GM12878 (cell line): ENCODE results near the gene RUVBL2.
"Not testable (repeated sequence)": the region's sequence is repeated elsewhere in the genome, so short reads cannot be mapped to it uniquely, and the experiment has no call there.

Experiments used
- ATF7 ChIP-seq: fragments of 450-650 bp; IDR thresholded peaks from 2 replicates; pipeline ENCODE4 v1.6.1; 2016; ENCODE audit warnings: low read depth, mild to moderate bottlenecking
- CHD1 ChIP-seq: IDR thresholded peaks from 2 replicates; pipeline ENCODE4 v1.6.1; 2012; ENCODE audit warnings: low read depth, low read length, improper control_type of control experiment
- CREB1 ChIP-seq: IDR thresholded peaks from 2 replicates; pipeline ENCODE4 v1.6.1; 2012; ENCODE audit warnings: low read depth, mild to moderate bottlenecking, inconsistent platforms
- CTCF ChIP-seq, 3 experiments: IDR thresholded peaks in 2 of 3; conservative IDR thresholded peaks in 1 of 3; 2 replicates each; pipeline ENCODE4 v1.5.1; 2011; ENCODE audit warnings: low read depth in 3 of 3, low read length in 3 of 3, mild to moderate bottlenecking in 3 of 3, control low read depth in 2 of 3, moderate library complexity in 2 of 3, inconsistent platforms in 1 of 3, mixed read lengths in 1 of 3; ENCODE audit not compliant: control insufficient read depth in 2 of 3, insufficient read depth in 1 of 3; ENCODE audit errors: extremely low read depth in 1 of 3
- EP300 ChIP-seq, 2 experiments: fragments of 150-350 bp in 1 of 2; IDR thresholded peaks; 2 replicates each; pipeline ENCODE4 v1.6.1; 2011 to 2012; ENCODE audit warnings: low read depth in 2 of 2, low read length in 2 of 2, borderline replicate concordance in 1 of 2, improper control_type of control experiment in 1 of 2, inconsistent platforms in 1 of 2; ENCODE audit not compliant: control insufficient read depth in 1 of 2
- EZH2 ChIP-seq: IDR thresholded peaks from 2 replicates; pipeline ENCODE4 v1.6.1; 2012; ENCODE audit warnings: low read depth, mild to moderate bottlenecking, control low read depth, inconsistent platforms, low read length, borderline replicate concordance; ENCODE audit not compliant: control insufficient read depth
- FOS ChIP-seq: IDR thresholded peaks from 3 replicates; pipeline ENCODE4 v1.6.1; 2011; ENCODE audit warnings: borderline replicate concordance; ENCODE audit not compliant: insufficient read length; ENCODE audit errors: extremely low read depth
- IKZF1 ChIP-seq: fragments of 450-650 bp; conservative IDR thresholded peaks from 2 replicates; pipeline ENCODE4 v1.6.1; 2017; ENCODE audit warnings: antibody characterized with exemption, mild to moderate bottlenecking
- NFIC ChIP-seq: IDR thresholded peaks from 2 replicates; pipeline ENCODE4 v1.6.1; 2012; ENCODE audit warnings: low read depth, mild to moderate bottlenecking, inconsistent platforms, low read length, moderate library complexity
- RAD21 ChIP-seq: IDR thresholded peaks from 2 replicates; pipeline ENCODE4 v1.6.1; 2011; ENCODE audit warnings: mild to moderate bottlenecking, low read depth, low read length, moderate library complexity; ENCODE audit not compliant: insufficient read depth
- REST ChIP-seq: IDR thresholded peaks from 2 replicates; pipeline ENCODE4 v1.6.1; 2012; ENCODE audit warnings: mild to moderate bottlenecking, low read depth, low read length
- SPI1 ChIP-seq: IDR thresholded peaks from 2 replicates; pipeline ENCODE4 v1.6.1; 2011; ENCODE audit warnings: low read depth, mild to moderate bottlenecking, low read length, moderate library complexity, borderline replicate concordance; ENCODE audit not compliant: insufficient read depth
- TAF1 ChIP-seq: IDR thresholded peaks from 2 replicates; pipeline ENCODE4 v1.6.1; 2011; ENCODE audit warnings: mild to moderate bottlenecking, low read depth, low read length, borderline replicate concordance

GRCh38 chr19:49031642-49032301, 38.1 kb downstream of the RUVBL2 start, which contains the start of gene CGB2:
- TF ChIP-seq REST; IKZF1; EP300 (IDR thresholded peaks at IDR 0.05; ENCODE audit: borderline replicate concordance in 1 of 2, control insufficient read depth in 1 of 2, low read depth in 2 of 2, low read length in 2 of 2); EZH2; TAF1; NFIC; RAD21; SPI1; FOS; CHD1: not testable (repeated sequence)
- TF ChIP-seq CTCF (IDR thresholded peaks at IDR 0.05 in 2 of 3, conservative IDR thresholded peaks at IDR 0.05 in 1 of 3; ENCODE audit: control insufficient read depth in 2 of 3, extremely low read depth in 1 of 3, insufficient read depth in 1 of 3, low read depth in 3 of 3, low read length in 3 of 3) (peak in 2 of 3 experiments; percentile 12 to 43; a peak in 2 of 6 replicates), ATF7 (peak; percentile 27; the same call in 1 of the 2 replicates), CREB1 (peak; percentile 44; the same call in 1 of the 2 replicates)
